Measurements from ENCODE around the gene TM2D3. TPM values are rescaled to one million over a fixed set of nuclear protein-coding genes. Genes with fewer than 3 reads are reported as not detected.

TM2D3 gene
- total RNA-seq, 1 experiment from 2014 or later = 34.9 TPM

GRCh38 chr15:101623367-101624304, 28.5 kb downstream of the TM2D3 start:
- H3K4me1 Mint-ChIP-seq = peaks cover 20 to 31% of the 10 kb centered on the region in 2 experiments
- H3K4me1 ChIP-seq (ENCODE audit: insufficient read depth, low read length) = no peaks in the 10 kb centered on the region
- no peak overlapping the region for H3K56ac ChIP-seq (ENCODE audit: insufficient read length, low read depth, low read length)
- H4K20me1 ChIP-seq (ENCODE audit: control insufficient read depth, insufficient read depth, insufficient read length) = no peaks in the 10 kb centered on the region
- no peaks in the 10 kb centered on the region for H3K27me3 Mint-ChIP-seq (ENCODE audit: low read depth)
- no peak overlapping the region for H4K5ac ChIP-seq (ENCODE audit: insufficient read length, low read depth, low read length)
- H3K27ac ChIP-seq (ENCODE audit: insufficient read length, low read depth, low read length) = no peak overlapping the region
- no peaks in the 10 kb centered on the region for H3K27me3 ChIP-seq (ENCODE audit: insufficient read depth, low read length)
- H2BK15ac ChIP-seq (ENCODE audit: low read depth, low read length) = no peak overlapping the region
- no peaks in the 10 kb centered on the region for H3K9me3 ChIP-seq (ENCODE audit: control insufficient read depth, low read depth, low read length)
- peaks cover 21 to 30% of the 10 kb centered on the region in 2 experiments for H3K9me3 Mint-ChIP-seq
- no peaks in the 10 kb centered on the region for H3K79me1 ChIP-seq (ENCODE audit: insufficient read depth, low read depth, low read length, poor library complexity, severe bottlenecking)
- 0 out of 2 replicates have a peak, but pooled peaks cover 2% of the 10 kb centered on the region for H3K79me2 ChIP-seq (ENCODE audit: insufficient read depth, low read length)
- TF ChIP-seq, protein P1, sequence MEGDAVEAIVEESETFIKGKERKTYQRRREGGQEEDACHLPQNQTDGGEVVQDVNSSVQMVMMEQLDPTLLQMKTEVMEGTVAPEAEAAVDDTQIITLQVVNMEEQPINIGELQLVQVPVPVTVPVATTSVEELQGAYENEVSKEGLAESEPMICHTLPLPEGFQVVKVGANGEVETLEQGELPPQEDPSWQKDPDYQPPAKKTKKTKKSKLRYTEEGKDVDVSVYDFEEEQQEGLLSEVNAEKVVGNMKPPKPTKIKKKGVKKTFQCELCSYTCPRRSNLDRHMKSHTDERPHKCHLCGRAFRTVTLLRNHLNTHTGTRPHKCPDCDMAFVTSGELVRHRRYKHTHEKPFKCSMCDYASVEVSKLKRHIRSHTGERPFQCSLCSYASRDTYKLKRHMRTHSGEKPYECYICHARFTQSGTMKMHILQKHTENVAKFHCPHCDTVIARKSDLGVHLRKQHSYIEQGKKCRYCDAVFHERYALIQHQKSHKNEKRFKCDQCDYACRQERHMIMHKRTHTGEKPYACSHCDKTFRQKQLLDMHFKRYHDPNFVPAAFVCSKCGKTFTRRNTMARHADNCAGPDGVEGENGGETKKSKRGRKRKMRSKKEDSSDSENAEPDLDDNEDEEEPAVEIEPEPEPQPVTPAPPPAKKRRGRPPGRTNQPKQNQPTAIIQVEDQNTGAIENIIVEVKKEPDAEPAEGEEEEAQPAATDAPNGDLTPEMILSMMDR (conservative IDR thresholded peaks at IDR 0.05) = no peak
- H3K4me2 ChIP-seq (ENCODE audit: insufficient read depth, insufficient read length, low read length) = no peak overlapping the region
- H3T11ph ChIP-seq (ENCODE audit: low read length) = no peak overlapping the region
- no peak overlapping the region for H2BK20ac ChIP-seq (ENCODE audit: low read depth, low read length, poor library complexity, severe bottlenecking)
- H2BK5ac ChIP-seq (ENCODE audit: insufficient read length, low read length) = no peak overlapping the region
- no peak overlapping the region for H3K27ac Mint-ChIP-seq
- H4K8ac ChIP-seq (replicated peaks; ENCODE audit: insufficient read length, low read depth, low read length) = no peak overlapping the region
- no peak overlapping the region for H4K91ac ChIP-seq (ENCODE audit: insufficient read length, low read depth, low read length)
- no peak overlapping the region for H3K14ac ChIP-seq (ENCODE audit: insufficient read depth, low read length)
- WGBS (ENCODE audit: extremely low coverage, insufficient read length, low lambda C conversion rate) = no CpG with 5 or more reads among the region's 6 CpGs
- H3K4ac ChIP-seq (ENCODE audit: low read depth, low read length) = no peak overlapping the region
- peaks cover 23 to 35% (median 23%) of the 10 kb centered on the region in 3 experiments for H3K36me3 Mint-ChIP-seq (ENCODE audit: insufficient read depth in 1 of 3, low read depth in 3 of 3)
- H2BK120ac ChIP-seq (ENCODE audit: low read depth, low read length, poor library complexity, severe bottlenecking) = no peak overlapping the region
- H2BK12ac ChIP-seq (ENCODE audit: insufficient read length, low read depth, low read length) = no peak overlapping the region
- H2AFZ ChIP-seq (ENCODE audit: low read length) = no peak overlapping the region
- no peak overlapping the region for H3K18ac ChIP-seq (ENCODE audit: insufficient read length, low read depth, low read length)
- DNase-seq = no peak
- H2AK5ac ChIP-seq (ENCODE audit: insufficient read length, low read length) = no peak overlapping the region
- H3K23ac ChIP-seq (ENCODE audit: insufficient read length, low read depth, low read length) = no peak overlapping the region
- H3K23me2 ChIP-seq (ENCODE audit: insufficient read length, low read depth, low read length, poor library complexity, severe bottlenecking) = no peaks in the 10 kb centered on the region
- no peak overlapping the region for H3K4me3 Mint-ChIP-seq
- H3K9ac ChIP-seq (ENCODE audit: extremely low read depth, insufficient read length, low read length) = no peak overlapping the region

Data from H9 (cell line).